Endothelial cell of umbilical vein (primary cell): ENCODE data around the gene SSTR3.
A peak's percentile ranks its signal among the peaks of the same experiment; 100 is the strongest.

Experiments used
- CTCF ChIP-seq, 2 donors: IDR thresholded peaks; 1 replicate in 1 of 2; 2 replicates in 1 of 2; pipeline ENCODE4 v1.5.1; 2011; ENCODE audit warnings: low read length in 2 of 2, mild to moderate bottlenecking in 2 of 2, moderate library complexity in 2 of 2, control low read depth in 1 of 2, inconsistent platforms in 1 of 2, low read depth in 1 of 2; ENCODE audit not compliant: insufficient read depth in 1 of 2; ENCODE audit errors: extremely low read depth in 1 of 2
- EZH2 ChIP-seq: IDR thresholded peaks from 2 replicates; pipeline ENCODE4 v1.6.1; 2012; ENCODE audit warnings: borderline replicate concordance, low read depth, mild to moderate bottlenecking, moderate library complexity, low read length, inconsistent platforms; ENCODE audit not compliant: severe bottlenecking
- GATA2 ChIP-seq: IDR thresholded peaks from 2 replicates; pipeline ENCODE4 v1.7.0; 2011; ENCODE audit warnings: low read depth, mild to moderate bottlenecking, moderate library complexity, mixed read lengths, low read length; ENCODE audit not compliant: insufficient read length, insufficient read depth
- POLR2A ChIP-seq: IDR thresholded peaks from 2 replicates; pipeline ENCODE4 v1.6.1; 2012; ENCODE audit warnings: low read depth, mild to moderate bottlenecking, control low read depth, low read length

DNA sequence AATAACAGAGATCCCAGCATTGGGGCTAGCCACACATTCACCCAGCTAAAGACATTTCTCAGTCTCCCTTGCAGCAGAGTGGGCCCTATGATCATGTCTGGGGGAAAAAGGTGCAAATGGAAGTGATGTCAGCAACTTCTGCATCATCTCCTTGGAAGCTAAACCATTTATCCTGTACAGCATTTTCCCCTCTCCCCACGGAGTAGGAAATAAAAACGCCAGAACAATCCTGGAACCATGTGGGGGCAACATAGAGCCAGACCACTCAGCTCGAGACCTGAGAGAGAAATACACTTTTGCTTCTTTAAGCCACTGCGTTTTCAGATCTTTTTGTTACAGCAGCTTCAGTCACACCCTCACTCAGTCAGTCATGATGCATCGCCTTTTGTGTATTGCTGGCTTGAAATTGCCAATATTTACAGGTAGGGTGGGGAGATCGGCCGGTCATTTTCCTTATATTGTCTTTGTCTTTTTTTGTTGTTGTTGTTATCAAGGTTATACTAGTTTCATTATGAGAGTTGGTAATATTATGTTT lies 40.9 kb upstream of the SSTR3 start:
- TF ChIP-seq EZH2 (no peak), GATA2 (no peak), CTCF (IDR thresholded peaks at IDR 0.05; ENCODE audit: extremely low read depth in 1 of 2, insufficient read depth in 1 of 2, low read depth in 1 of 2, low read length in 2 of 2) (peak; percentile 7 to 22), POLR2A (no peak)
